ENCODE results near the gene NCBP2L.

DNA sequence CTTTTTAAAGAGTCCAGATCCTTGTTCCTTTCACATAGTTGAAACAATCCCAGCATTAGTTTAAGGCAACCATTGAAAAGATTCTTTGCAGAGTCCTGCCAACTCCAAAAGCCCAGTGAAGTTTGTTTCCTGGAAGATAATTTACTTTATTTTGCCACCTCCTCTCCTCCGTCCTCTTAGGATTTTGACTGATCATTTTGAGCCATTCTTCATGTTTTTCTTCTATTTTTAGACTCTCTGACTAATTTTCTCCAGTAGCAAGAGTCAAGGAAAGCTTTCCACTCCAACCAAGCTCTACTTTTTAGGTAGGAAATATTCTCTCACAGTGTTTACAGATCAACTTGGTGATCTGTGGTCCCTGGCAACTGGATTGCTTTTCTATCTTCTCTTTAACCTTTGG, 10.3 kb downstream of the NCBP2L start:
- TF ChIP-seq BHLHE40 (IDR thresholded peaks at IDR 0.05; ENCODE audit: borderline replicate concordance), result no peak
- TF ChIP-seq SP1 (IDR thresholded peaks at IDR 0.05), result no peak
- no peak for TF ChIP-seq ZNF384 (IDR thresholded peaks at IDR 0.05)
- no peak for TF ChIP-seq LEF1 (IDR thresholded peaks at IDR 0.05; ENCODE audit: borderline replicate concordance)
- no peak for TF ChIP-seq ELF4 (IDR thresholded peaks at IDR 0.05)
- no peak for TF ChIP-seq FOXA1 (IDR thresholded peaks at IDR 0.05)
- no peak for TF ChIP-seq FOXM1 (IDR thresholded peaks at IDR 0.05; ENCODE audit: borderline replicate concordance)
